HepG2 (cell line): Measurements from ENCODE around the gene TMEM165. TPM values are rescaled to one million over a fixed set of nuclear protein-coding genes. Genes with fewer than 3 reads are reported as not detected.

Source experiments
- CBFB ChIP-seq: sonication (generic); formaldehyde crosslinking; IDR thresholded peaks from 2 replicates; pipeline ENCODE4 v1.4.0; 2020; ENCODE audit warnings: missing genetic modification reagents
- CBX2 ChIP-seq, 2 experiments: fragments of 200-600 bp in 1 of 2; sonication (generic); formaldehyde crosslinking in 1 of 2; IDR thresholded peaks; 2 replicates each; pipeline versions ENCODE4 v1.7.0 to v1.8.1; 2018 to 2022; ENCODE audit warnings: low read depth in 2 of 2, low read length in 1 of 2, mild to moderate bottlenecking in 1 of 2, missing genetic modification reagents in 1 of 2
- HNF1A ChIP-seq, 2 experiments: sonication (generic) in 1 of 2; formaldehyde crosslinking in 1 of 2; IDR thresholded peaks; 2 replicates each; pipeline versions ENCODE4 v1.4.0 to v1.6.1; 2016 to 2020; ENCODE audit warnings: borderline replicate concordance in 1 of 2, low read depth in 1 of 2, mild to moderate bottlenecking in 1 of 2, missing genetic modification reagents in 1 of 2
- RXRB ChIP-seq: IDR thresholded peaks from 2 replicates; pipeline ENCODE4 v1.6.1; 2016; ENCODE audit warnings: borderline replicate concordance, missing genetic modification reagents, missing compliant biosample characterization
- SRF ChIP-seq: IDR thresholded peaks from 2 replicates; pipeline ENCODE4 v1.6.1; 2011; ENCODE audit warnings: mild to moderate bottlenecking, low read depth, low read length, moderate library complexity
- TRAFD1 ChIP-seq: sonication (generic); formaldehyde crosslinking; IDR thresholded peaks from 2 replicates; pipeline ENCODE4 v1.5.1; 2020; ENCODE audit warnings: missing genetic modification reagents, mild to moderate bottlenecking, borderline replicate concordance
- ZFP90 ChIP-seq: sonication (generic); formaldehyde crosslinking; IDR thresholded peaks from 2 replicates; pipeline ENCODE4 v1.8.0; 2022; ENCODE audit warnings: missing genetic modification reagents, mild to moderate bottlenecking, inconsistent platforms, borderline replicate concordance
- ZNF281 ChIP-seq: sonication (generic); formaldehyde crosslinking; IDR thresholded peaks from 2 replicates; pipeline ENCODE4 v1.4.0; 2020; ENCODE audit warnings: missing genetic modification reagents, borderline replicate concordance
- ZNF646 ChIP-seq: sonication (generic); formaldehyde crosslinking; IDR thresholded peaks from 2 replicates; pipeline ENCODE4 v1.9.0; 2021; ENCODE audit warnings: mild to moderate bottlenecking, missing genetic modification reagents
- ZNF703 ChIP-seq: sonication (generic); formaldehyde crosslinking; IDR thresholded peaks from 2 replicates; pipeline ENCODE4 v1.5.1; 2020; ENCODE audit warnings: missing genetic modification reagents, mild to moderate bottlenecking, moderate library complexity, borderline replicate concordance
- polyA plus RNA-seq, 8 experiments: library from polyadenylated mRNA; depleted of rRNA in 3 of 8; stranded (reverse) in 7 of 8; unstranded in 1 of 8; fragments of >200 nt; fragmentation: Illumina TruSeq in 4 of 8; extraction: Trizol in 4 of 8; gene quantifications; 2 replicates each; pipeline versions ENCODE4 v1.2.1 to v1.2.3, GENCODE V29; 2011 to 2016; ENCODE audit warnings: low read depth in 4 of 8, missing spikeins in 1 of 8, mixed read lengths in 1 of 8; ENCODE audit not compliant: insufficient read depth in 1 of 8
- total RNA-seq, 5 experiments: library from RNA; depleted of rRNA; stranded (reverse); fragments of >200 nt; fragmentation: Illumina TruSeq; extraction: Trizol; gene quantifications; 2 replicates each; pipeline ENCODE4 v1.2.3, GENCODE V29; 2016; ENCODE audit warnings: low read depth in 1 of 5

The TMEM165 gene
- total and polyA plus RNA-seq, 2 of the 13 experiments (the other 11 are each of a cell fraction or from before 2014, with no cell fraction given) = 54.6 to 103 TPM

- TF ChIP-seq TRAFD1 (no peak), CBX2 (IDR thresholded peaks at IDR 0.05; ENCODE audit: low read depth, low read length) (no peak), CBX2 (CRISPR knock-in tag; IDR thresholded peaks at IDR 0.05; ENCODE audit: low read depth) (no peak), CBFB (CRISPR knock-in tag) (0 out of 2 replicates have a peak, but pooled peaks have one; percentile 27), ZNF281 (CRISPR knock-in tag) (no peak), ZNF703 (peak; percentile 83; the same call in 1 of the 2 replicates), ZNF646 (CRISPR knock-in tag) (peak; percentile 64; the same call in 1 of the 2 replicates), ZFP90 (no peak; the same call in 1 of the 2 replicates), RXRB (CRISPR knock-in tag) (peak; percentile 57; the same call in 1 of the 2 replicates), HNF1A (IDR thresholded peaks at IDR 0.05; ENCODE audit: low read depth) (no peak), HNF1A (CRISPR knock-in tag; IDR thresholded peaks at IDR 0.05; ENCODE audit: borderline replicate concordance) (peak; percentile 61; the same call in 1 of the 2 replicates), SRF (no peak)
Measured at GRCh38 chr4:55395529-55396307, at the start of gene TMEM165 (continued).
